Esophagus squamous epithelium (tissue), 4 donors: ENCODE data around the gene TP63.

ENCODE experiments used
- POLR2A ChIP-seq, 4 donors: fragments of 450-650 bp; IDR thresholded peaks; one replicate each; pipeline ENCODE4 v1.6.1; 2017; ENCODE audit warnings: antibody characterized with exemption in 4 of 4, mild to moderate bottlenecking in 4 of 4, moderate library complexity in 3 of 4
- TF ChIP-seq, protein P1 (sequence below), 6 experiments: fragments of 450-650 bp in 4 of 6; fragments of 200-600 bp in 2 of 6; sonication (generic) in 2 of 6; IDR thresholded peaks; one replicate each; pipeline ENCODE4 v1.5.1; 2016 to 2019; ENCODE audit warnings: antibody characterized with exemption in 6 of 6, mild to moderate bottlenecking in 4 of 6, moderate library complexity in 4 of 6

DNA sequence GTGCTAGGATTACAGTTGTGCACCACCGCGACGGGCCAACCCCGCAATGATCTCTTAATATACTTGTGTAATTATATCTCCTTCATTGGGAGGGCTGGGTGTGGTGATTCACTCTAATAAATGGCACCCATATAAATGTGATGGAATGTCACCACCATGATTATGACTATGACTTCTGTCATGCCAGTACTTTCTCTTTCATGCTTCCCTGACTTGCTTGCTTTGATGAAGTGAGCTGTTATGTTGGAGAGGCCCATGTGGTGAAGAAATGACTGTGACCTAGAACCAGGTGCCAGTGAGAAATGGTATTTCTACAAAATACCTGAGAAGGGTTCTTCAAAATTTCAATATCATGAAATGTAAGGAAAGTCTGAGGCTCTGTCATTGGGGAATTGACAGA is 24.4 kb upstream of the TP63 start:
- TF ChIP-seq, protein P1, sequence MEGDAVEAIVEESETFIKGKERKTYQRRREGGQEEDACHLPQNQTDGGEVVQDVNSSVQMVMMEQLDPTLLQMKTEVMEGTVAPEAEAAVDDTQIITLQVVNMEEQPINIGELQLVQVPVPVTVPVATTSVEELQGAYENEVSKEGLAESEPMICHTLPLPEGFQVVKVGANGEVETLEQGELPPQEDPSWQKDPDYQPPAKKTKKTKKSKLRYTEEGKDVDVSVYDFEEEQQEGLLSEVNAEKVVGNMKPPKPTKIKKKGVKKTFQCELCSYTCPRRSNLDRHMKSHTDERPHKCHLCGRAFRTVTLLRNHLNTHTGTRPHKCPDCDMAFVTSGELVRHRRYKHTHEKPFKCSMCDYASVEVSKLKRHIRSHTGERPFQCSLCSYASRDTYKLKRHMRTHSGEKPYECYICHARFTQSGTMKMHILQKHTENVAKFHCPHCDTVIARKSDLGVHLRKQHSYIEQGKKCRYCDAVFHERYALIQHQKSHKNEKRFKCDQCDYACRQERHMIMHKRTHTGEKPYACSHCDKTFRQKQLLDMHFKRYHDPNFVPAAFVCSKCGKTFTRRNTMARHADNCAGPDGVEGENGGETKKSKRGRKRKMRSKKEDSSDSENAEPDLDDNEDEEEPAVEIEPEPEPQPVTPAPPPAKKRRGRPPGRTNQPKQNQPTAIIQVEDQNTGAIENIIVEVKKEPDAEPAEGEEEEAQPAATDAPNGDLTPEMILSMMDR (IDR thresholded peaks at IDR 0.05) = no peak
- no peak for TF ChIP-seq POLR2A (IDR thresholded peaks at IDR 0.05)
